ENCODE measurements around the gene NLK. TPM values are rescaled to one million over a fixed set of nuclear protein-coding genes. Genes with fewer than 3 reads are reported as not detected.
"Not testable (repeated sequence)": the region's sequence is repeated elsewhere in the genome, so short reads cannot be mapped to it uniquely, and the experiment has no call there.

Gene NLK
- total RNA-seq, 1 experiment from 2014 or later = 12.8 TPM

DNA sequence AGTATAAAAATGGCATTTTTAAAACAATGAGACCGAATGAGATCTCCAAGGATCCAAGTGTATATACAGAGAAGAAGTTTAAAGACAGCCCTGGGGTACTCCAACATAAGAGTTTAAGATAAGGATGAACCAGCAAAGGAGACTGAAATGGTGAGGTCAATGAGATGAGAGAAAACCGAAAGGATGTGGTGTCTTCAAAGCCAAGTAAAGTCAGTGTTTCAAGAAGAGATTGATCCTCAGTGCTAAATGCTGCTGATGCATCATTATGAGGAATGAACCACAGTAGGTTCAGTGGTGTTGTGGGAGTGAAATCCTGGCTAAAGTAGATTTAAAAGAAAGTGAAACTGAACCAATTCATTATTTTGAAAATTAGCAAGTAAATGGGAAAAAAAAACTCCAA lies 38.1 kb upstream of the NLK start:
- Histone ChIP-seq H2AFZ (ENCODE audit: low read depth, low read length, poor library complexity, severe bottlenecking) (no peak overlapping the region), H3K4me1 (ENCODE audit: control insufficient read depth in 1 of 2, insufficient read depth in 2 of 2, low read length in 2 of 2) (no peaks in the 10 kb centered on the region), H3K4me2 (ENCODE audit: low read length) (no peak overlapping the region), H3K79me2 (ENCODE audit: insufficient read depth, low read length) (no peaks in the 10 kb centered on the region), H3K9ac (ENCODE audit: low read length) (no peak overlapping the region), H3K9me3 (ENCODE audit: control insufficient read depth in 1 of 2, insufficient read depth in 1 of 2, low read depth in 1 of 2, low read length in 2 of 2) (no peaks in the 10 kb centered on the region), H3K27me3 (ENCODE audit: insufficient read depth, low read length) (peaks cover 18% of the 10 kb centered on the region), H4K20me1 (ENCODE audit: insufficient read depth) (no peaks in the 10 kb centered on the region), H3K4me3 (replicated peaks in 1 of 2; ENCODE audit: low read depth in 1 of 2, low read length in 2 of 2) (no peak overlapping the region), H3K27ac (ENCODE audit: low read depth, low read length) (no peak overlapping the region), H3K36me3 (ENCODE audit: control insufficient read depth in 1 of 2, insufficient read depth in 2 of 2, low read length in 2 of 2) (no peaks in the 10 kb centered on the region), H3K9me2 (ENCODE audit: insufficient read depth) (no peaks in the 10 kb centered on the region)
- no TSS peak for BruUV-seq (replicated peaks)
- ChIA-PET RAD21 (ENCODE audit: low non-redundant PET in 1 of 2, low total read pairs in 2 of 2, uncharacterized antibody in 2 of 2, unreplicated experiment in 2 of 2) (no interaction called here), POLR2A (no interaction called here), CTCF (no interaction called here)
- intact Hi-C loops (cut with micrococcal nuclease) = no loop called here
- no peak for TF ChIP-seq YY1 (IDR thresholded peaks at IDR 0.05; ENCODE audit: extremely low read depth, insufficient replicate concordance, low read depth, low read length)
- TF ChIP-seq POLR2AphosphoS5 (IDR thresholded peaks at IDR 0.05; ENCODE audit: low read depth, low read length) = no peak
- TF ChIP-seq, protein P1, sequence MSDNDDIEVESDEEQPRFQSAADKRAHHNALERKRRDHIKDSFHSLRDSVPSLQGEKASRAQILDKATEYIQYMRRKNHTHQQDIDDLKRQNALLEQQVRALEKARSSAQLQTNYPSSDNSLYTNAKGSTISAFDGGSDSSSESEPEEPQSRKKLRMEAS (IDR thresholded peaks at IDR 0.05) = no peak
- TF ChIP-seq, protein P2, sequence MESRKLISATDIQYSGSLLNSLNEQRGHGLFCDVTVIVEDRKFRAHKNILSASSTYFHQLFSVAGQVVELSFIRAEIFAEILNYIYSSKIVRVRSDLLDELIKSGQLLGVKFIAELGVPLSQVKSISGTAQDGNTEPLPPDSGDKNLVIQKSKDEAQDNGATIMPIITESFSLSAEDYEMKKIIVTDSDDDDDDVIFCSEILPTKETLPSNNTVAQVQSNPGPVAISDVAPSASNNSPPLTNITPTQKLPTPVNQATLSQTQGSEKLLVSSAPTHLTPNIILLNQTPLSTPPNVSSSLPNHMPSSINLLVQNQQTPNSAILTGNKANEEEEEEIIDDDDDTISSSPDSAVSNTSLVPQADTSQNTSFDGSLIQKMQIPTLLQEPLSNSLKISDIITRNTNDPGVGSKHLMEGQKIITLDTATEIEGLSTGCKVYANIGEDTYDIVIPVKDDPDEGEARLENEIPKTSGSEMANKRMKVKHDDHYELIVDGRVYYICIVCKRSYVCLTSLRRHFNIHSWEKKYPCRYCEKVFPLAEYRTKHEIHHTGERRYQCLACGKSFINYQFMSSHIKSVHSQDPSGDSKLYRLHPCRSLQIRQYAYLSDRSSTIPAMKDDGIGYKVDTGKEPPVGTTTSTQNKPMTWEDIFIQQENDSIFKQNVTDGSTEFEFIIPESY (IDR thresholded peaks at IDR 0.05; ENCODE audit: extremely low read depth, insufficient replicate concordance, low read length) = no peak
- no peak for TF ChIP-seq EGR1 (IDR thresholded peaks at IDR 0.05; ENCODE audit: low read depth)
- no peak for TF ChIP-seq ELF1 (IDR thresholded peaks at IDR 0.05; ENCODE audit: borderline replicate concordance, low read depth)
- TF ChIP-seq SIN3A (IDR thresholded peaks at IDR 0.05; ENCODE audit: low read depth) = no peak
- TF ChIP-seq SP1 (IDR thresholded peaks at IDR 0.05; ENCODE audit: low read depth) = no peak
- TF ChIP-seq CBX3 (IDR thresholded peaks at IDR 0.05; ENCODE audit: low read depth) = no peak
- no peak for TF ChIP-seq ZNF274 (IDR thresholded peaks at IDR 0.05; ENCODE audit: low read depth, low read length)
- ATAC-seq (no peak), DNase-seq (ENCODE audit: low read depth, low spot score) (no peak)

DNA sequence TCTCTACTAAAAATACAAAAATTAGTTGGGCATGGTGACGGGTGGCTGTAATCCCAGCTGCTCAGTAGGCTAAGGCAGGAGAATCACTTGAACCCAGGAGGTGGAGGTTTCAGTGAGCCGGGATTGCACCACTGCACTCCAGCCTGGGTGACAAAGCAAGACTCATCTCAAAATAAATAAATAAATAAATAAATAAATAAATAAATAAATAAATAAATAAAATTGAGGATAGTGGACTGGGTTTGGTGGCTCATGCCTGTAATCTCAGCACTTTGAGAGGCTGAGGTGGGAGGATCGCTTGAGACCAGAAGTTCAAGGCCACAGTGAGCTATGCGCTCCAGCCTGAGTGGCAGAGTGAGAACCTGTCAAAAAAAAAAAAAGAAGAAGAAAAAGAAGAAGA lies 34.6 kb upstream of the NLK start:
- H3K9me3 ChIP-seq (ENCODE audit: control insufficient read depth in 1 of 2, insufficient read depth in 1 of 2, low read depth in 1 of 2, low read length in 2 of 2); H3K9me2 ChIP-seq (ENCODE audit: insufficient read depth); H2AFZ ChIP-seq (ENCODE audit: low read depth, low read length, poor library complexity, severe bottlenecking); H3K36me3 ChIP-seq (ENCODE audit: control insufficient read depth in 1 of 2, insufficient read depth in 2 of 2, low read length in 2 of 2); intact Hi-C loops (cut with micrococcal nuclease); H3K4me3 ChIP-seq (replicated peaks in 1 of 2; ENCODE audit: low read depth in 1 of 2, low read length in 2 of 2); CTCF ChIA-PET; POLR2A ChIA-PET; H3K9ac ChIP-seq (ENCODE audit: low read length); H3K4me2 ChIP-seq (ENCODE audit: low read length); DNase-seq (ENCODE audit: low read depth, low spot score); ATAC-seq; H4K20me1 ChIP-seq (ENCODE audit: insufficient read depth); RAD21 ChIA-PET (ENCODE audit: low non-redundant PET in 1 of 2, low total read pairs in 2 of 2, uncharacterized antibody in 2 of 2, unreplicated experiment in 2 of 2); H3K4me1 ChIP-seq (ENCODE audit: control insufficient read depth in 1 of 2, insufficient read depth in 2 of 2, low read length in 2 of 2); H3K27ac ChIP-seq (ENCODE audit: low read depth, low read length); BruUV-seq (replicated peaks); H3K79me2 ChIP-seq (ENCODE audit: insufficient read depth, low read length): not testable (repeated sequence)
- peaks cover 32% of the 10 kb centered on the region for H3K27me3 ChIP-seq (ENCODE audit: insufficient read depth, low read length)

All from HCT116 (cell line).